Measurements from ENCODE around the gene CFAP54. TPM values are rescaled to one million over a fixed set of nuclear protein-coding genes. Genes with fewer than 3 reads are reported as not detected.

CFAP54 gene
- total and polyA plus RNA-seq, 2 donors (not counting 3 experiments of a cell fraction or from before 2014, with no cell fraction given): 3.6 to 26.9 TPM

GRCh38 chr12:96698965-96699364, 209.6 kb downstream of the CFAP54 start:
- no peaks in the 10 kb centered on the region for H3K9me3 ChIP-seq (replicated peaks; ENCODE audit: control insufficient read depth, insufficient read depth, low read length)
- H3K27ac ChIP-seq (ENCODE audit: insufficient read depth, low read depth, low read length): no peak overlapping the region
- no peak overlapping the region for H3K4me3 ChIP-seq (replicated peaks in 1 of 3; ENCODE audit: insufficient read depth in 1 of 3, low read depth in 1 of 3, low read length in 3 of 3)
- no peaks in the 10 kb centered on the region for H4K20me1 ChIP-seq (replicated peaks; ENCODE audit: control insufficient read depth, extremely low read depth, insufficient read depth, low read length)
- H3K4me2 ChIP-seq (ENCODE audit: insufficient read depth, low read length): no peak overlapping the region
- H3K9ac ChIP-seq (replicated peaks; ENCODE audit: extremely low read depth, insufficient read depth, low read length): no peak overlapping the region
- intact Hi-C loops (cut with micrococcal nuclease) (no loop called here), dilution Hi-C loops (cut with MboI; ENCODE audit: extremely low pct_ligation_motif_present, low sequenced_read_pairs) (no loop called here)
- H3K9me1 ChIP-seq (replicated peaks; ENCODE audit: control insufficient read depth, extremely low read depth, insufficient read depth, low read length): no peaks in the 10 kb centered on the region
- H3K79me2 ChIP-seq (ENCODE audit: control insufficient read depth, insufficient read depth, low read length): no peaks in the 10 kb centered on the region
- peaks cover 6% of the 10 kb centered on the region for H3K4me1 ChIP-seq (ENCODE audit: control insufficient read depth, extremely low read depth, insufficient read depth, low read length)
- ChIA-PET CTCF (no interaction called here), POLR2A (no interaction called here)
- DNase-seq (ENCODE audit: low read depth, low spot score) (no peak), FAIRE-seq (no peak)
- no TSS peak for BruUV-seq (replicated peaks)
- peaks cover 2 to 3% of the 10 kb centered on the region in 2 experiments for H3K36me3 ChIP-seq (ENCODE audit: control insufficient read depth in 2 of 2, extremely low read depth in 1 of 2, insufficient read depth in 2 of 2, low read length in 2 of 2)
- H2AFZ ChIP-seq (ENCODE audit: low read depth, low read length): no peak overlapping the region
- TF ChIP-seq CTCF (IDR thresholded peaks at IDR 0.05; ENCODE audit: extremely low read depth in 1 of 2, insufficient read depth in 1 of 2, low read depth in 1 of 2, low read length in 2 of 2) (no peak), POLR2AphosphoS5 (IDR thresholded peaks at IDR 0.05; ENCODE audit: insufficient read depth, low read depth, low read length) (no peak), EZH2 (IDR thresholded peaks at IDR 0.05; ENCODE audit: borderline replicate concordance, low read depth, low read length, severe bottlenecking) (no peak), JUN (IDR thresholded peaks at IDR 0.05; ENCODE audit: borderline replicate concordance, insufficient read depth, insufficient read length, low read depth) (no peak), FOS (IDR thresholded peaks at IDR 0.05; ENCODE audit: borderline replicate concordance, insufficient read depth, low read length) (no peak), GATA2 (IDR thresholded peaks at IDR 0.05; ENCODE audit: insufficient read depth, insufficient read length, low read depth, low read length) (no peak), POLR2A (IDR thresholded peaks at IDR 0.05; ENCODE audit: low read depth, low read length) (no peak), MAX (IDR thresholded peaks at IDR 0.05; ENCODE audit: insufficient read depth, insufficient read length) (no peak), MYC (IDR thresholded peaks at IDR 0.05; ENCODE audit: low read depth, low read length) (no peak)
- H3K27me3 ChIP-seq (ENCODE audit: control insufficient read depth in 2 of 2, insufficient read depth in 2 of 2, low read length in 2 of 2): no peaks in the 10 kb centered on the region

Measured in endothelial cell of umbilical vein (primary cell).